NCI-H82 (cell line): ENCODE measurements around the gene STYX.

ENCODE experiments used
- DNase-seq: peaks from one replicate; lab custom pipeline; 2025; lab: John Stamatoyannopoulos, UW

Gene STYX

DNA sequence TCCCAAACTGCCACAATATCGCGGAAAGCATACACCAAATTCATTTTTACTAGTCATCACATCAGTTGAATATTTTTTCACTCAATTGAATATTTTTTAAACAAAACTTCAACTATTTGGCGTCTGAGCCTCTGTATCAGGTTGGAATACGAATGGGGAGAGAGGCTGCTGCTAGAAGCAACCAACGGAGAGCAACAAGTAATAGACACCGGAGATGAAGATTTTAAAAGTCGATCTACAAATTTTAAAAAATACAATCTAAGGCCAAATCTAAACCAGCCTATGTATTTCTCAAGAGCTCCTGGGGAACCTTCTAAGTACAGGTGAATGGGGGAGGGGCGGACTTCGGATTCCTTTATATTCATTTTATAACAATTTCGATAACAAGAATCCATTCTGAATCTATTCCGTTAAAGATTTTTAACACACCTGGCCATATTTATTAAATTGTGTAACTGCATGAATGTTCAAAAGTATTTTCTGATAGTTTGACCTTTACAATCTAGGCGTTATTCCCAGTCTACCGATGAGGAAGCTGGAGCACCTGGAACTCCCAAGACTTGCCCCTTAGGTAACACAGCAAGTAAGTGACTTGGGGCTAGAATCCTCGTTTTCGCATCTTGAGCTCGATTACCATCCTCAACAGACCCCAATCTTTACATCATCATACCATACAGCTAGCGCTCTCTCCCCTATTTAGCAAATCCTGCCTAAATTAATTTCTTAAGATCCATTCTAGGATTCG, 60.2 kb downstream of the STYX start:
- peak; percentile 29 for DNase-seq

DNA sequence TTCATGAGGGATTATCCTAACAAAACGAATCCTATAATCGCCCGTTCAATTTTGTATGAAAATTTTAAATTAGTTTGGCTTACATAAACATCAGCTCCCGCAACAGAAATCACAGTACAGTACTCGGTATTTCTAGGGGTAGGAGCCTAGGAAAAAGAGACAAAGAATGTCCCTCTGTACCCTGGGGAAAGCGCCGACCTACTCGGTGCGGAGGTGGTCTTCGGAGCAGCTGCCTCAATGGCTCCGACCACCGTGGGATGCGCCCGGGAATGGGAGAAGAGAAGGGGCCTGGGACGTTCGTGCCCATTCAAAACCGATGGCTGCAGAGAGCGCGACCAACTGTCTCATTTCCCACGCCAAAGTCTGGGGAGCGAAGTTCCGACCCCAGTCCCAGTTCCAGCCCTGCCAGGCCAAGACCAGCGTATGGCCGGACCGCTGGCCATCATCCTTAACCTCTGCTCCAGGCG, 60.8 kb downstream of the STYX start:
- DNase-seq: no peak

DNA sequence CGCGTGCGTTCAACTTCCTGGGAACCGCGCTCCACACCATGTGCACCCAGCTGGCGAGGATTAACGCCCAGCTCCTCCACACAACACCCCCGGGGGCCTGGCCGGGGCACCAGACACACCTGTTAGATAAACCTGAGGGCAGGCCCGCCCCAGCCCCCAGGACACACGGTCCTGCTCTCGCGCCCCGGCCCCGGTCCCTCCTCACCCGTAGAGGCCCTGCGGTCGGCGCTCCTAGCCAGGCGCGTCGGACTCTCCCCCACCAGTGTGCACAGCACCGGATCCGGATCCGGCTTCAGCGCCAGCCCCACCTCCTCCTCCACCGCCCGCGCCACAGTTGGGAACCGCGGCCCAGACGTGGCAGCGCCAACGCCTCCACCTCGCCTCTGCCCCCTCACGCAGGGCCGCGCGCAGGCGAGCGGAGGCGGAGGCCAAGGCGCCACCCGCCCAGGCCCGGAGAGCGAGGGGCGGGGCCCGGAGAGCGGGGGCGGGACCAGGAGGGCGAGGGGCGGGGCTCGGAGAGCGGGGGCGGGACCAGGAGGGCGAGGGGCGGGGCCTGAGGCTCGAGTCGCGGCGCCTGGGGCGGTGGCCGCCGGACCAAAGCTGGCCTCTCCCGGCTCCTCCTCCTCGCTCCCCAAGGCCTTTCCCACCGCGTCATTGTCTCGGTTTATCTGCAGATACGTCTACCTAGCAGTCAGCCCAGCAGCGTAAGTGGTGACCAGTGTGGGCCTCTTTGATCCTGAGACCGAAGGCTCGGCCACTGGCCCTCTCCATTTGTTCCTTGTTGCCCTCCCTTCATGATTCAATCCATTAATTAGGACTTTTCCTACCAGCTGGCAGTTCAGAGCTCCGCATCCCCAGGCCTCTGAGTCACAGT, 61.5 kb downstream of the STYX start, which contains the start of gene GNPNAT1:
TSS of gene GNPNAT1 (minus strand) at position 385 of the 874 bp plus-strand sequence. CDS start 6,957 bp downstream, outside the sequence.
- DNase-seq: peak; percentile 92

DNA sequence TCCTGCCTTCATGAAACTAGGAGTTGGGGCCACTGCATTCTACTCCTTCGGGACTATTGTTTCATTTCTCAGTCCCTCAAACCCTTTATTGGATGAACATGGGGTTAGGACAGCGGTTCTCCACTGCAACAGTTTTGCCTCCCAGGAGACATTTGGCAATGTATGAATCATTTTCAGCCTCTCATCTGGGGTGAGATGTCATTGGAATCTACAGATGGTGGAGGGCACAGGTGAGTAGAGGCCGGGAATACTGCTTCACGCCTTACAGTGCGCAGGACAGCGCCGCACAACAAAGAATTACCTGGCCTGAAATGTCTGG, 62.1 kb downstream of the STYX start:
- no peak for DNase-seq

DNA sequence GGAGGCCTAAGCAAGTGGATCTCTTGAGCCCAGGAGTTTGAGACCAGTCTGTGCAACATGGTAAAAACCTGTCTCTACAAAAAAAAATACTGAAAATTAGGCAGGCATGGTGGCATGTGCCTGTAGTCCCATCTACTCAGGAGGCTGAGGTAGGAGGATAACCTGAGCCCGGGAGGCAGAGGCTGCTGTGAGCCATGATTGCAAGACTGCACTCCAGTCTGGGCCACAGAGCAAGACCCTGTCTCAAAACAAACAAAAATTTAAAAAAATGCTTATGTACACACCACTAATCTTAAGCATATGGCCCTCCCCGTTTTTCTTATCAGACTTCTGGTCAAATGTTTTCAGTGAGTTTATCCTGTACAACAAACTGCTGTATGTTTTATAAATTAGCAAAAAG, 63.1 kb downstream of the STYX start:
- DNase-seq: no peak

DNA sequence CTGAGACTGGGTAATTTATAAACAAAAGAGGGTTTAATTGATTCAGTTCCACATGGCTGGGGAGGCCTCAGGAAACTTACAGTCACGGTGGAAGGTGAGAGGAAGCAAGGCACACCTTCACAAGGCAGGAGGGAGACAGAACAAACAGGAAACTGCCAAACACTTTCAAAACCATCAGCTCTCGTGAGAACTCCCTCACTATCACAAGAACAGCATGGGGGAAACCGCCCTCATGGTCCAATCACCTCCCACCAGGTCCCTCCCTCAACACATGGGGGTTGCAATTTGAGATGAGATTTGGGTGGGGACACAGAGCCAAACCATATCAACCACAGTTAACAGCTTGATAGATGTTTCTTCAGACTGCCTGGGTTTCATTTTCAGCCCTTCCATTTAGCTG, 67.7 kb downstream of the STYX start:
- DNase-seq: no peak

DNA sequence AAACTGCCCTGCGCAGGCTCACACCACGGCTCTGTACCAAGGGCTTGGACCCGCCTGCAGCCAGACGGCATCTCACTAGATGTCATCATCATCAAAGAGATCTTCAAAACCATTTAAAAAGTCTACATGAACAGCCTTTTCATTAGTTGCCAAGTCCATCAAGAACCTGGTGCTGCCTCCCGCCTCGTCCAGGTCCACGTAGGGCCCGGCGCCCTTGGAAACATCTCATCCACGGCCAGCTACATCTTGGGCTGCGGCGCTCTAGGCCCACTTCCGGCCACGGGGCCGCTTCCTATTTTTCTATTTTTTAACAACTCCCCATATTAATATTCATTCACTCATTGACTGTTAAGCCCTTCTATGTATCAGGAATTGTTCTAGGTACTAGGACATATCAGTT, 68.9 kb downstream of the STYX start:
- no peak for DNase-seq

DNA sequence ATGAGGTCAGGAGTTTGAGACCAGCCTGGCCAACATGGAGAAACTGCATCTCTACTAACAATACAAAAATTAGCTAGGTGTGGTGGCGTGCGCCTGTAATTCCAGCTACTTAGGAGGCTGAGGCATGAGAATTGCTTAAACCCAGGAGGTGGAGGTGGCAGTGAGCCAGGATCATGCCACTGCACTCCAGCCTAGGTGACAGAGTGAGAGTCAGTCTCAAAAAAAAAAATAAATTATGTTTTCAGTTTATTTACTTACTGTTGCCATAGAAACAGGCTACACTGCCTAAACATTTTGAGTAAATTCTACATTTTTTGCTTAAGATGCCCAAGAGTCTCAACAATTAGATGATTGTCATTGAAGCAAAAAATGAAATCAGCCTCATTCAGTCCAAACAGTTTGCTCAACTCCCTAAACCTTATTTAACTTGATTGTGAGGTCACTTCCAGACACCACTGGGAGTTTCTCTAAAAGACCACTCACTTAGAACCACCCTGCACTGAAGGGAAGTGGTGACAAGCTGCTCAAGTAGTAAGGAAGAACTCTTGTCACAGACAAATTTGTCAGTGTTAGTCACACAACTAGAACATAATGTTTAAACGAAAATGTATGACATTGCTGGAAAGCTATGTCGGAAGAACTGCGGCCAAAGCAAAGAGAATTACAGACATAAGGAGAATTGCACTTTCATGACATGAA, 71.2 kb downstream of the STYX start:
- no peak for DNase-seq

DNA sequence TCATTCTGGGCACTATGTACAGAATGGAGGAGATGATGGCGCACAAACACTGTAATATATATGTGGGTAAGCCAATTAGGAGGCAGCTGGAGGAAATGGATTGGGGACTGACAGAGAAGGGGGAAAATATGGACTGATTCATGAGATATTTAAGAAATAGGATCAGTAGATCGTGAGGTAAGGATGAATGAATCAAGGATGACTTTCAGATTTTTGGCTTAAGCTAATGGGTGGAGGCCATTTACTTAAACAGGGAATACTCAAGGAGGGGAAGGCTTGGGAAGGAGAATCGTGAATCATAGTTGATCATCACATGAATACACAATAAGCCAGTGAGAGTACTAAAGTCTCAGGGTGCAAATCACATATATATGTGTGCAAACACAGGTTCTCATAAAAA, 72.6 kb downstream of the STYX start:
- DNase-seq: peak; percentile 41

DNA sequence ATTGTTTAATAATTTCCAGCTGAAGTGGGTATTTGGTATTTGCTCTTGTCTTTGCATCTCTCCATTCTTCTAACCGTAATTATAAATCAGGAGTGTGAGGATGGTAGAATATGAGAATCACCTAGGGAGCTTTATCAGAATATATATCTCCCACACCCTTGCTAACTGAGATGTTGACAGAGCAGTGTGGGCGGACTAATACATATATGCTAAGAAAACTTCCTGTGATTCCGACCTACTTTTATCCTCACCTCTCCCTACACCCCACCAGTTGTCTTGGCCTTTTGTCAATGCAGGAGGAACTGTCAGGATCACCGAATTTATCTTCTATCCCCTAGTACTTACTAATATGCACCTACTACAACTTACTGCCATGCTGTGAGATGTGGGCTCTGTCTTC, 76.1 kb downstream of the STYX start:
- DNase-seq: no peak

DNA sequence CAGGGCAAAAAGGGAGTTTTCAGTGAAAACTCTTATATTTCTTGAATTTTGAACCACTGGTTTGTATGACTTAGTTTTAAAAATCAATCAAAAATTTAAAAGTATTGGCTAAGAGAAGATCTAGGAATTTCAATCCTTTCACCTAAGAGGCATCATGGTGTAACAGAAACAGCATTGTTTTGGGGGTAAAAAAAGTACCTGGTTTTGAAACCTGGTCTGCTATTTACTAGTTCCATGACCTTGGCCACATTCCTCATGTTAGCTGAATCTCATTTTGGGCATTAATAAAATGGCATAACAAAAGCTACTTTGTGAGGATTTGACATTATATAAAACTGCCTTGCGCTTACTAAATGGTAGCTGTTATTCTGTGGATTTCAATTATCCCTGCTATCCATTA, 78.1 kb downstream of the STYX start:
- no peak for DNase-seq

DNA sequence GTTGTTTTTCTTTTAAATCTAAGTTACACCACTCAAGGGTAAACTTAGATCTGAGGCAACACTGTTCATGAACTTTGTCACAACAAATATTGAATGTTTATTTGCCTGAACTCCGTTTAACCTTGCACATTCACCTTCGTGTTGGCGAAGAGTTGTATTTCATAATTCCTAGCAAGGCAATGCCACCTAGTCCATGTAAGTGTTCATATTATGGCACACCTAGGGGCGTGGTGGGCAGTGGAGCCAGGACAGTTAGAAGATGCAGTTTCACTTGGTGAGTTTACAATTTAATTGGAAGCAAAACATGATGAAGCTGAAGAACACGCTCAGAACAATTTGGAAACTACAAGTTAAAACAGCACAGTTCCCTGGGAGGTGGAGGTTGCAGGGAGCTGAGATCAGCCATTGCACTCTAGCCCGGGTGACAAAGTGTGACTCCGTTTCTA, 91.9 kb downstream of the STYX start:
- no peak for DNase-seq

DNA sequence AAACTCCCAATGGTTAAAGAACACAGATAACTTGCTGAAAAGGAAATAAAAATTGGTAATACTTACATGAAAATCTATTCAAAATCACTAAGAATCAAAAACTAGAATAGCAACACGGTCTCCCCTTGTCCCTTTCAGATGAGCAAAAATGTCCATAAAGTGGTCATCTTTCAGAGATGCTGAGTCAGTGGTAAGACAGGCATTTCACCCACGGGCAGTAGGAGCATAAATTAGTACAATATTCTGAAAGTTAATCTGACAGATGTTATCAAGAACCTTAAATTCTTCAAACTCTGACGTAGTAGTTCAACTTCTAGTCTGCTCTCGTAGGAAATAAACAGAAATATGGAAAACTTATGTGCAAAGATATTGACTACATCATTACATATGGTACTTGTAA, 94.5 kb downstream of the STYX start:
- DNase-seq: no peak
